HG02981 (cell line): ENCODE measurements around the gene GPX3.

ENCODE experiments used
- ATAC-seq: cut with Tn5 transposase; IDR thresholded peaks from one replicate; pipeline ENCODE4 v1.9.1; 2021; ENCODE audit warnings: mild to moderate bottlenecking, moderate library complexity; ENCODE audit not compliant: unreplicated experiment

The GPX3 gene

GRCh38 chr5:151012862-151013261, 7.5 kb upstream of the GPX3 start:
- no peak for ATAC-seq

DNA sequence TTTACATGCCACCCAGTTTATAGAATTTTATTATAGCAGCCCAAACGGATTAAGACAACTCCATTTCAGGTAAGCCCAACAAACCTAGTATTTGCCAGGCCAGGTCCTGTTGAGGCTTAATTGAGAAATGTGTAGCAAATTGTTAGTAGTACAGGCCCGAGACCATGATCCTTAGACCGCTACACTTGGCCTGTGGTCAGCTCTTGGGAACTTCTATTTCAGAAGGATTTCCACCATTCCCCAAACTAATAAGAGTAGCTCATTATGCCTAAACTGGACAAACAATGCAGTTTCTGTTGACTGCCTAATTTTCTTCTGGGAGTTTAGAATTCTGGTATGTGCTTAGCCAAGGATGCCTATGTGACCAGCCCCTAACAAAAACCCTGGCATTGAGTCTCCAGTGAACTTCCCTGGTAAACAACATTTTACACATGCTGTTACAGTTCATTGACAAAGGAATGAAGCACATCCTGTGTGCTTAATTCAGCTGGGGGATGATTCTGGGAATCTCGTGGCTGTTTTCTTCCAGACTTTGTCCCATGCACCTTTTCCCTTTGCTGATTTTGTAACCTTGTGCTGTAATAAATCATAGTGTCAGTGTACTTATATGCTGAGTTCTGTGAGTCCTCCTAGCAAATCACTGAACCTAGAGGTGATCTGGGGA, 5.6 kb upstream of the GPX3 start:
- no peak for ATAC-seq

DNA sequence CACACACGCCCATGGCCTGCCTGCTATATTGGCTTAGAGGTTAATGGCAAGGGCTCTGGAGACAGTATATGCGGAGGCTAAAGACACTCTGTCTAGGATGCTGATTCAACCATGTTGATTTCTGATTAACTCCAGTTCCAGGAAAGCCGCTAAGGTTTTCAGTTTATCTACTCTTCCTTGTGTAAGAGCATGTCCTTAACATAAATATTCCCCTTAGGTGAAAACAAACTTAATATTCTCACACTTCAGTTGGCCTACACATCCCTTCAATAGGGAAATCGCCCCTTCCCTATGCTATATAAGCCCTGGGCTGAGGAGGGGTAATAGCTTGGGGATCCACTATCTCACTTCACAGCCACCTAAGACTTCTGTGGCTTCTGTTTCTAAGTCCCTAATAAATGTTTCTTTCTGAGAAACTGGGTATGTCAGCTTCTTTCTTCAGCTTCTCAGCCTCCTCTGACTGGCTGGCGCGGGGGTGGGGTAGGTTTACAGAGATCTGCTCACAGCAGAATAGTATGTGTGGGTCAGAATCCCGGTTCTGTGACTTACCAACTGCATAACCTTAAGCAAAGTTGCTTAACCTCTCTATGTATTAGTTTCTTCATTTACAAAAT, 4.3 kb upstream of the GPX3 start:
- no peak for ATAC-seq

GRCh38 chr5:151016700-151017099, 3.7 kb upstream of the GPX3 start:
- ATAC-seq = no peak

GRCh38 chr5:151017897-151018296, 2.5 kb upstream of the GPX3 start:
- no peak for ATAC-seq

- no peak for ATAC-seq
Measured at GRCh38 chr5:151018846-151019245, 1.5 kb upstream of the GPX3 start.

DNA sequence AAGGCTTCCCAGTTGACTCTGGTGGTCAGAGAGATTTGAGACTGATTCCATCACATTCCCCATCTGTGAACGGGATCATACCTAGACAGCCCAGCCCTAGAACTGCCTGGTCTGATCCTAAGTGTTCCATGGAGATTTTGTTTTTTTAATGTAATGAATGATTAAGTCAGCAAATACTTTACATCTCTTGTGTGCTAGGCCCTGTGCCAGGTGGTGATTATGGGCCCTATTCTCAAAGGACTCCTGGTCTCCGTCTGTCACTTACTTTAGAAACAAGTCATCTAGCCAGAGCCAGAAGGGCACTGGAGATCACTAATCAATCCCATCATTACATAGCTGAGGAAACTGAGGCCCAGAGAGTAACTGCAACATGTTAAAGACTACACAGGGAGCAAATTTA, 1.1 kb upstream of the GPX3 start:
- ATAC-seq = no peak

- ATAC-seq = no peak
Measured at GRCh38 chr5:151021746-151022145, 1.4 kb downstream of the GPX3 start.

DNA sequence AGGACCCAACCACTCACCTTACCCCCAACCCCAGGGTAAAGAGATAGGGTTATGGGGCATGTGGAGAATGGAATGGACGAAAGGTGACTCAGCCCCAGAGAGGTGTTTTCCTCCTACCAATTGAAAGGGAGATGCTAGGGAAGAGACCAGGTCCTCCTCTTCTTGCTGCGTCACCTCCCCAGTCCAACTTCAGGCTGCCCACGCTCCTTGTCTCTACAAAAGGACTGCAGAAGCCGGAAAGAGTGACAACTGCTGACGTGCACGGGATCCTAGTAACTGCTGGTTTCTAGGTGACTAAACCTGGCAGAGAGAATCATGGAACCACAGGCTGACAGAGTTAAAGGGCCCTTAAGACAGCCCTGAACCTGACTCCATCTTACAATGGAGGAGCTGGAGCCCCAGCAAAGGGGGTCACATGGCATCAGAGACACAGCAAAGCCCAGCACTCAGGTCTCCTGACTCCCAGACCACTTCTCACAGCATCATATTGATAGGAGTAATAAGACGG, 2.2 kb downstream of the GPX3 start:
- ATAC-seq = no peak

- ATAC-seq = no peak
Measured at GRCh38 chr5:151023047-151023615, 2.7 kb downstream of the GPX3 start.

- no peak for ATAC-seq
Measured at GRCh38 chr5:151023651-151024050, 3.3 kb downstream of the GPX3 start.

- ATAC-seq = no peak
Measured at GRCh38 chr5:151024440-151025249, 4.3 kb downstream of the GPX3 start.

- ATAC-seq = no peak
Measured at GRCh38 chr5:151025250-151025606, 4.8 kb downstream of the GPX3 start.

DNA sequence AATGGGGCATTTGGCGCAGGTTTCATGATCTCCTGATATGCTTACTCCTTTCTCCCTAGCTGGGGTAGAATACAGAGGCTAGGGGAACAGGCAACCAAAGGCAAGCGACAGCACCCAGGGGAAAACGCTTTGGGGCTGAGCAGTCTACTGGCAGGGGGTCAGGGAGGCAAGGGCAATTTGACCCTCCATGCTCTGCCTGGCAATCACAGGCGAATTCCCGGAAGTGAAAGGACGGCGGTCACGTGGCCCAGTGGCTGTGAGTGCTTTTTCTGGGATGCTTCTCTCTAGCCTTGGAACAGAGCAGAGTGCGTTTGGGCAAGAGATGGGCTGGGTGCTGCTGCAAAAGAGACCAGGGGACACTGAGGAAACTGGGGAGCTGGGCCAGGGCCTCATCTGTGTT, 5.7 kb downstream of the GPX3 start:
- no peak for ATAC-seq

DNA sequence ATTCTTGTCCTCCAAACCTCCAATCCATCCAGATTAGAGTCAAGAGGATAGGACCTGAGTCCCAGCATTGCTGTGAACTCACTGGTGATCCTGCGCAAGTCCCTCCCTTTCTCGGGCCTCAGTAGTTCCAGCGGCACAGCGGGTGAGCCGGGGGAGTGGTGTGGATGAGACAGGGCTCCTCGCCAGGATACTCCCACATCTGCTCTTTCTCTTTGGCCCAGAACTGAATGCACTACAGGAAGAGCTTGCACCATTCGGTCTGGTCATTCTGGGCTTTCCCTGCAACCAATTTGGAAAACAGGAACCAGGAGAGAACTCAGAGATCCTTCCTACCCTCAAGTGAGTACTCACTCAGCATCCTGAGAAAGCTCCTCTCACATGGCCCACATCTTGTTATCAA, 6.3 kb downstream of the GPX3 start:
- ATAC-seq = no peak

GRCh38 chr5:151027961-151028479, 7.6 kb downstream of the GPX3 start:
- no peak for ATAC-seq

DNA sequence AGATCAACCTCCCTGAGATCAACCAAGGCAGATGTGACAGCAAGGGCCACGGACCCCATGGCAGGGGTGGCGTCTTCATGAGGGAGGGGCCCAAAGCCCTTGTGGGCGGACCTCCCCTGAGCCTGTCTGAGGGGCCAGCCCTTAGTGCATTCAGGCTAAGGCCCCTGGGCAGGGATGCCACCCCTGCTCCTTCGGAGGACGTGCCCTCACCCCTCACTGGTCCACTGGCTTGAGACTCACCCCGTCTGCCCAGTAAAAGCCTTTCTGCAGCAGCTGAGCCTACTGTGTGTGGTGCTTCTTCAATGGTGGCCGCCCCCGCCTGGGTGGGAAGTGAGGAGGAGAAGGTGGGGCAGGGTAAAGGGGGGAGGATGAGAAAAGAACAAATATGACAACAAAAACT, 8.3 kb downstream of the GPX3 start:
- ATAC-seq = no peak

DNA sequence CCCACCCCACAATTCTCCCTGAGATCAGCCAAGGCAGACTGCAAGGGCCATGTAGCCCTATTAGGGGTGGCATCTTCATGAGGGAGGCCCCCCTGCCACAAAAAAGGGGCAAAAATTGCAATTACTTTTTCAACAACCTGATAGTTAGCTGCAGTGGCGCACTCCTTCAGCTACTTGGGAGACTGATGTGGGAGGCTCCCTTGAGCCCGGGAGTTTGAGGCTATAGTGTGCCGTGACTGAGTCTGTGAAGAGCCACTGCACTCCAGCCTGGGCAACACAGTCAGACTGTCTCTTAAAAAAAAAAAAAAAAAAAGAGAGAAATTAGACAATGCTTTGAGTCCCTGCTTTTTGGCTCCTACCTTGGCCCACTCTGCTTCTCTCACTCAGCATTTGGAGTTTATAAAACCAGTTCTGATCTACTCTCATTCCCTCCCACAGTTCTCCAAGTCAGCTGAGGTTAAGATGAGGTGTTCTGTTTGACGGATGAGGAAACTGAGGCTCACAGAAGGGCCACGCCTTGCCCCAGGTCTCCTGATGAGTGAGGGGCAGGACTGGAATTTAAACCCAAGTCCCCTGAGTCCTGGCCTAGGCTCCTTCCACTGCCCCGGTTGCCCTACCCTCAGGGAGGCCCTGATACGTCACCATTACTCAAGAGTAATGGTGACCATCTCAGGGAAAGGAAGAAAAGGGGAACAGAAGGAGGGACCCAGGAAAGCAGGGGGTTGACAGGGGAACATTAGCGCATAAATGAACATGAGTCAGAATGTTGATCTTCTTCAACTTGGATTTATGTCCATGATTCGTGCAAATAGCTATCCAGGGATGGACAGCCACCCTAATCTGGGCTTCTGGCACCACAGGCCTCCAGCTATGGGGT, 9.0 kb downstream of the GPX3 start:
- no peak for ATAC-seq

- ATAC-seq = no peak
Measured at GRCh38 chr5:151030056-151030336, 9.6 kb downstream of the GPX3 start.

GRCh38 chr5:151030379-151030778, 10.0 kb downstream of the GPX3 start:
- no peak for ATAC-seq

GRCh38 chr5:151031554-151031953, 11.2 kb downstream of the GPX3 start:
- ATAC-seq = no peak
